Measurements from ENCODE around the gene OR51A4.
"Not testable (repeated sequence)": the region's sequence is repeated elsewhere in the genome, so short reads cannot be mapped to it uniquely, and the experiment has no call there.

The OR51A4 gene

DNA sequence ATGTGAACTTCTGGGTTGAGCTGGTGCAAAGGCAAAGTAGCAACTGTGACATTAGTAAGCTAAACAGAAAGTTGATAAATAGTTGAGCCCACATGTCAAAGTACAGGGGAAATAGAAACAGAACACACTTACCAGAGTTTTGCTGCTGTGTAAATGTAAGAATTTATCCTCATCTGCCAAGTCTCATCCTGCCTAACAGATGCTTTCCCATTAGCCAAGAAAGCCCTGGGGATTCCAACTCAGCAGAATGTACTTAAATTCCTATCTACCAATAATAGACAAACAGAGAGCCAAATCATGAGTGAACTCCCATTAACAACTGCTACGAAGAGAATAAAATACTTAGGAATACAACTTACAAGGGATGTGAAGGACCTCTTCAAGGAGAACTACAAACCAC, 15.4 kb upstream of the OR51A4 start:
- DNase-seq (ENCODE audit: low read depth) = no peak
- TF ChIP-seq, protein P1, sequence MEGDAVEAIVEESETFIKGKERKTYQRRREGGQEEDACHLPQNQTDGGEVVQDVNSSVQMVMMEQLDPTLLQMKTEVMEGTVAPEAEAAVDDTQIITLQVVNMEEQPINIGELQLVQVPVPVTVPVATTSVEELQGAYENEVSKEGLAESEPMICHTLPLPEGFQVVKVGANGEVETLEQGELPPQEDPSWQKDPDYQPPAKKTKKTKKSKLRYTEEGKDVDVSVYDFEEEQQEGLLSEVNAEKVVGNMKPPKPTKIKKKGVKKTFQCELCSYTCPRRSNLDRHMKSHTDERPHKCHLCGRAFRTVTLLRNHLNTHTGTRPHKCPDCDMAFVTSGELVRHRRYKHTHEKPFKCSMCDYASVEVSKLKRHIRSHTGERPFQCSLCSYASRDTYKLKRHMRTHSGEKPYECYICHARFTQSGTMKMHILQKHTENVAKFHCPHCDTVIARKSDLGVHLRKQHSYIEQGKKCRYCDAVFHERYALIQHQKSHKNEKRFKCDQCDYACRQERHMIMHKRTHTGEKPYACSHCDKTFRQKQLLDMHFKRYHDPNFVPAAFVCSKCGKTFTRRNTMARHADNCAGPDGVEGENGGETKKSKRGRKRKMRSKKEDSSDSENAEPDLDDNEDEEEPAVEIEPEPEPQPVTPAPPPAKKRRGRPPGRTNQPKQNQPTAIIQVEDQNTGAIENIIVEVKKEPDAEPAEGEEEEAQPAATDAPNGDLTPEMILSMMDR (conservative IDR thresholded peaks at IDR 0.05; ENCODE audit: low read length) = no peak
- no peak overlapping the region for H3K4me3 ChIP-seq (ENCODE audit: low read length)

DNA sequence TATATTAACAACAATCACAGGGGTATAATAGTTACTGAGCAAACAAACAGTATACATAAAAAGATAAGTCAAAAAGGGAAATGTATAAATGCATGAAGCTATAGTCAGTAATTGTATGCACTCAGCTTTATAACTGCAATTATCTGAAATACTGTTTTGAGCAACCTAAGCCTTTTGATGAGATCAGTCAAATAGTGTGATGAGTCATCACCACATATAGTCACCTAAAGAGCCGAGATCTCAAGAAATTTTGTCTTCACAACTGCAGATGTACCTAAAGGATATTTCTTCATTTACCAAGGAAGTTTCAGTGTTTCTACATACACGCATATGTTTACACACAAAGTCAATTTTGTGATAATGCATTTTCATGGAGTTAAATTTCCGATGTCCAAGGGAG, 13.5 kb upstream of the OR51A4 start:
- DNase-seq (ENCODE audit: low read depth) = no peak
- TF ChIP-seq, protein P1 (conservative IDR thresholded peaks at IDR 0.05; ENCODE audit: low read length) = no peak
- H3K4me3 ChIP-seq (ENCODE audit: low read length) = no peak overlapping the region

DNA sequence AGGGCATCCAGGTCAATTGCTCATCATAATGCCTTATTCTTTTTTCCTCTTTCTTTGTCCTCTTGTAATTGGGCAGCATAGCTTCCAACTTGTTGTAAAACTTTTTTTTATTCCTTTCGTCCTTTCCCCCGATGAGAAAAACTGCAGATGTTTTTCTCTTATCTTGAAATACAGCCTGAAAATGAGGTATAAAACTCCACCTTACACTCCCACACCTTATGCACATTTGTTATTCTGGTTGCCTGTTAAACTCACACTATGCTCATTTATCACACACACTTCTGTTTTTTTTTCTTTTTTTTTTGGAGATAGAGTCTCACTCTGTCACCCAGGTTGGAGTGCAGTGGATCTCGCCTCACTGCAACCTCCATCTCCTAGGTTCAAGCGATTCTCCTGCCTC, 10.0 kb upstream of the OR51A4 start:
- no peak overlapping the region for H3K4me3 ChIP-seq (ENCODE audit: low read length)
- TF ChIP-seq, protein P1 (conservative IDR thresholded peaks at IDR 0.05; ENCODE audit: low read length) = no peak
- no peak for DNase-seq (ENCODE audit: low read depth)

DNA sequence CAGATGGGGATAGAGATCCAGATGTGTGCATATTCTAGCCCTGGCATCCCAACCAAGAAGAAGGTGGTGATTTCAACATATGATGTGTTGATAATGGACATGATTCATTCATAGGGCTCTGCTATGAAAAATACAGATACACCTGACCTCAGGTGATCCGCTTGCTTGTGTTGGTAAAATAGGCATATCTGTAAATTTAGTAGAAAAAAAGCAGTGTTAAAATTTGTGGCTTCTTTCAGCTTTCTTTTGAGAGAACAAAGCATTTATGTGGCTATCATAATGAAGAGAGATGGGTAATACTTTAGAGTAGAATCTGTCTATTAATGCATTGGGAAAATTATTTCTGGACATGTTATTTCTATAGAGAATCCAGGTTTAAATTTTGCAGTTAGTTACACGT, 8.2 kb upstream of the OR51A4 start, which contains the start of gene OR51A2:
OR51A2 (minus strand) TSS at position 101 of the 400 bp plus-strand sequence; CDS start at position 101, 0 bp downstream.
- not testable (repeated sequence) for H3K4me3 ChIP-seq (ENCODE audit: low read length); DNase-seq (ENCODE audit: low read depth)

DNA sequence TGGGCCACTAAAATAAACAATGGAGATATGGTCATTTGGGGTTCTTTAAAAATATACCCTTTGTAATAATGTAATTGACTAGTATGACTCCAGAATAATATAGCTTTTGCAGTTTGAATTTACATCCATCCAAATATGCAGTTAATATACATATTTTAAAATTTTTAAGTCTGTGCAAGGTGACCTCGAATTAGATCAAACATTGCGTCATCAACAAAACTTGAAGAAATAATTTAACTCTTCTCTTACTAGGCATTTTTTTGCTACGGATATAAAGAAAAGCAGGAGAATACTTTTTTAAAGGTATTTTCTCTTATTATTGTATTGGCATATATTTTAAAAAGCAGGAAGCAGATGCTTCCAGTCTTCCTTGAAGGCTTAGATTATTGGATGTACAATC, 10.7 kb downstream of the OR51A4 start:
- no peak for DNase-seq (ENCODE audit: low read depth)
- no peak overlapping the region for H3K4me3 ChIP-seq (ENCODE audit: low read length)
- TF ChIP-seq, protein P1 (conservative IDR thresholded peaks at IDR 0.05; ENCODE audit: low read length) = no peak

DNA sequence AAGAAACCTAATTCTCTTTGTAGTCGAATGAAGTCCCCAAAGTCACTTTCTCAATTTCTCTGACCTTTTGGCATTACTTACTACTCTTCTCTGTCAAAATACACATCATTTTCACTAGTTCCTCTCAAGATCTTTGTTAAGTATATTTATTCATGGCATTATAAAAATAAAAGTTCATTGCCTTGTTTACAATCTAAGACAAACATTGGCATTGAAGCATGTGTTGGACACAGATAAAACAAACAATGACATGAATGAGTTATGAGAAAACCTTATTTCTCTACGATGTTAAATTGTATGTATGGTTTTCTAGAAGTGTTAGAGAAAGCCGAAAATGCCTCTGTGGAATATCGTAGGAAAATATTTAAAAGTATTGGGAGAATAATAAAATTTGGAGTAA, 14.7 kb downstream of the OR51A4 start:
- DNase-seq (ENCODE audit: low read depth) = no peak
- TF ChIP-seq, protein P1 (conservative IDR thresholded peaks at IDR 0.05; ENCODE audit: low read length) = no peak
- H3K4me3 ChIP-seq (ENCODE audit: low read length) = no peak overlapping the region

DNA sequence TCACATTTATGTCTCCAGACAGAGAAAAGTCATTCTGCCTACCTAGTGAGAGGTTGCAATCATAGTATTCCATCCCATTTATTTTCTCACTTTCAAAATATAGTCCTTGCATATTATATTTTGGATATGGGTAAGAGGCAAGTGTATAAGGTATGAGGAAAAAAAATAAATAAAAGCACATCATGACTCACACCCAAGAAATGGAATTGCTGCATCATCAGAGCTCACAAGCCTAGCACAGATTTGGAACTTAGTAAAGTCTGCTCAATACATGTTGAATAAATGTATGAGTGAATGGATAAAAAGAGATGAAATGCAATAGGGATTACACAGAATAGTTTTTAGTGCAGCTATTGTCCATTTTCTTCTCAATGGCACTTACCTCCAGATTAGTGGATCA, 20.8 kb downstream of the OR51A4 start:
- TF ChIP-seq, protein P1 (conservative IDR thresholded peaks at IDR 0.05; ENCODE audit: low read length) = no peak
- no peak overlapping the region for H3K4me3 ChIP-seq (ENCODE audit: low read length)
- DNase-seq (ENCODE audit: low read depth) = no peak

DNA sequence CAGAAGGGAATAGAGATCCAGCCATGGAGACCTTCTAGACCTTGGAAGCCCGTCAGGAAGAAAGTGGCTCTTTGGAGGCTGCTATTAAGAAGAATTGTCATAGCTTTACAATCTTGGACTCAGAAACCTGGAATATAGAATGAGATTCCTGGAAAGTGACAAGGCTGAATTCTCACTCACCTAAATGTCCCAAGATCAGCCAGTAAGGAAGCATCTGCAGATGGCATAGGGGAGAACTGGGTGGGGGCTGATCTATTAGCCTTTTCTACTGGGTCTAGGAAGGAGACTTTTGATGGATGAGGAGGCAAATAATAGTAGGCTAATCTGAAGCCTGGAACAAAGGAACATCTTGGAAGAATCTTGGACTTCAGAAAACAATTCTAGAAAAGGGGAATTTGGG, 23.2 kb downstream of the OR51A4 start, which contains the start of gene OR51G1:
OR51G1 (minus strand) TSS at position 101 of the 400 bp plus-strand sequence; CDS start at position 101, 0 bp downstream.
- TF ChIP-seq, protein P1 (conservative IDR thresholded peaks at IDR 0.05; ENCODE audit: low read length) = no peak

More for the DNA sequence above, 23.2 kb downstream of the OR51A4 start, which contains the start of gene OR51G1:
- DNase-seq (ENCODE audit: low read depth) = no peak
- H3K4me3 ChIP-seq (ENCODE audit: low read length) = no peak within 1 kb of the TSS
